Neural crest cell (in vitro differentiated cells): ENCODE measurements around the gene XCL2. TPM values are rescaled to one million over a fixed set of nuclear protein-coding genes. Genes with fewer than 3 reads are reported as not detected.

Source experiments
- DNase-seq: peaks from one replicate; pipeline ENCODE4 v3.0.0; 2021; ENCODE audit warnings: low read depth, mixed read lengths, low spot score
- H3K27ac Mint-ChIP-seq: one replicate; pipeline ENCODE4 v1.8.0; 2021; ENCODE audit warnings: mild to moderate bottlenecking, mixed read lengths; ENCODE audit not compliant: unreplicated experiment
- H3K27me3 Mint-ChIP-seq: 2 replicates; pipeline ENCODE4 v1.8.0; 2021; ENCODE audit warnings: low read depth, mild to moderate bottlenecking, mixed read lengths
- H3K36me3 Mint-ChIP-seq: 2 replicates; pipeline ENCODE4 v1.8.0; 2021; ENCODE audit warnings: low read depth, mild to moderate bottlenecking, mixed read lengths
- H3K4me1 Mint-ChIP-seq: 2 replicates; pipeline ENCODE4 v1.8.0; 2021; ENCODE audit warnings: mixed read lengths
- H3K4me3 Mint-ChIP-seq: one replicate; pipeline ENCODE4 v1.8.0; 2021; ENCODE audit warnings: mild to moderate bottlenecking, mixed read lengths
- H3K9me3 Mint-ChIP-seq: 2 replicates; pipeline ENCODE4 v1.8.0; 2021; ENCODE audit warnings: mixed read lengths
- CTCF ChIP-seq: fragments of 200-600 bp; sonication (generic); conservative IDR thresholded peaks from 2 replicates; pipeline ENCODE4 v1.5.0; 2021; ENCODE audit warnings: antibody characterized with exemption, mild to moderate bottlenecking
- total RNA-seq: library from RNA; stranded (reverse); gene quantifications from 2 replicates; pipeline ENCODE4 v1.2.1, GENCODE V29; 2021

The XCL2 gene
- total RNA-seq, 1 donor from 2014 or later, result not detected

- Mint-ChIP-seq H3K9me3 (no peaks in the 10 kb centered on the region), H3K27me3 (no peaks in the 10 kb centered on the region), H3K4me3 (no peak overlapping the region), H3K36me3 (no peaks in the 10 kb centered on the region), H3K27ac (no peak overlapping the region), H3K4me1 (no peaks in the 10 kb centered on the region)
- no peak for TF ChIP-seq CTCF
- DNase-seq, result no peak
Observed at GRCh38 chr1:168514455-168514854, 29.3 kb downstream of the XCL2 start.

- H3K27ac Mint-ChIP-seq, result peak overlapping the region; percentile 9
- no peaks in the 10 kb centered on the region for H3K27me3 Mint-ChIP-seq
- H3K4me1 Mint-ChIP-seq, result no peaks in the 10 kb centered on the region
Observed at GRCh38 chr1:168513656-168514404, 30.0 kb downstream of the XCL2 start.

GRCh38 chr1:168512864-168513595 lies 30.8 kb downstream of the XCL2 start:
- Mint-ChIP-seq H3K27me3 (no peaks in the 10 kb centered on the region), H3K27ac (peak overlapping the region; percentile 64), H3K4me1 (no peaks in the 10 kb centered on the region), H3K36me3 (no peaks in the 10 kb centered on the region), H3K9me3 (no peaks in the 10 kb centered on the region), H3K4me3 (no peak overlapping the region)
- no peak for TF ChIP-seq CTCF
- DNase-seq, result no peak

More at GRCh38 chr1:168513656-168514404, 30.0 kb downstream of the XCL2 start:
- TF ChIP-seq CTCF, result no peak
- DNase-seq, result no peak
- no peaks in the 10 kb centered on the region for H3K36me3 Mint-ChIP-seq
- H3K9me3 Mint-ChIP-seq, result no peaks in the 10 kb centered on the region
- H3K4me3 Mint-ChIP-seq, result no peak overlapping the region

GRCh38 chr1:168509875-168510791 lies 33.7 kb downstream of the XCL2 start:
- Mint-ChIP-seq H3K27ac (no peak overlapping the region), H3K9me3 (no peaks in the 10 kb centered on the region), H3K27me3 (no peaks in the 10 kb centered on the region), H3K4me1 (no peaks in the 10 kb centered on the region), H3K36me3 (no peaks in the 10 kb centered on the region), H3K4me3 (no peak overlapping the region)
- no peak for TF ChIP-seq CTCF
- DNase-seq, result no peak

GRCh38 chr1:168509210-168509609 lies 34.6 kb downstream of the XCL2 start:
- Mint-ChIP-seq H3K27me3 (no peaks in the 10 kb centered on the region), H3K4me1 (no peaks in the 10 kb centered on the region), H3K27ac (no peak overlapping the region), H3K36me3 (no peaks in the 10 kb centered on the region), H3K9me3 (no peaks in the 10 kb centered on the region), H3K4me3 (no peak overlapping the region)
- TF ChIP-seq CTCF, result no peak
- no peak for DNase-seq
